Rectal smooth muscle tissue (tissue), 1 donor: ENCODE data around the gene KITLG.

Experiments
- H3K27ac ChIP-seq: one replicate; pipeline ENCODE4 v1.7.0; 2013; ENCODE audit warnings: low read depth, low read length, inconsistent platforms
- H3K27me3 ChIP-seq: one replicate; pipeline ENCODE4 v1.7.0; 2013; ENCODE audit warnings: low read length; ENCODE audit not compliant: control insufficient read depth, insufficient read depth
- H3K36me3 ChIP-seq: one replicate; pipeline ENCODE4 v1.7.0; 2013; ENCODE audit warnings: low read length; ENCODE audit not compliant: control insufficient read depth, insufficient read depth
- H3K4me1 ChIP-seq: one replicate; pipeline ENCODE4 v1.7.0; 2013; ENCODE audit warnings: low read length; ENCODE audit not compliant: control insufficient read depth, insufficient read depth
- H3K4me3 ChIP-seq: one replicate; pipeline ENCODE4 v1.7.0; 2013; ENCODE audit warnings: low read length
- H3K9ac ChIP-seq: one replicate; pipeline ENCODE4 v1.7.0; 2013; ENCODE audit warnings: low read length

Gene KITLG

DNA sequence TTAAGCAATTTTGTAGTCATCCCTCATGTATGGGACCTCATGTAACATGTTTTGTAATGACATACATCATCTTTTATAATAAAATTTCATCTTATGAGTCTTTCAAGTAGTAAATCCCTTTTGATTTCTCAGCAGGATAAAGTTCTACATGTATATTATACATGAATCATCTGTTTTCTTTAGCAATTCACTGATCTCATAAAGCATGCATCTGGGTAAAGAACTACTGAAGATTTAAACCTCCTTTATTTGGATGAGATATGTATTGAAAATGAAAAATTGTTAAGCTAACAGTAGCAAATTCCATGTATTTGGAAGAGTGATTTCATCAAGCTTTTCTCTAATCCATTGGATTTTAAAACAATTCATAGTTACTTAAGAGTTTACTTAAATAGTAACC, 126.9 kb downstream of the KITLG start:
- no peaks in the 10 kb centered on the region for H3K4me1 ChIP-seq
- no peaks in the 10 kb centered on the region for H3K36me3 ChIP-seq
- no peak overlapping the region for H3K27ac ChIP-seq
- H3K4me3 ChIP-seq, result no peak overlapping the region
- no peak overlapping the region for H3K9ac ChIP-seq
- no peaks in the 10 kb centered on the region for H3K27me3 ChIP-seq

DNA sequence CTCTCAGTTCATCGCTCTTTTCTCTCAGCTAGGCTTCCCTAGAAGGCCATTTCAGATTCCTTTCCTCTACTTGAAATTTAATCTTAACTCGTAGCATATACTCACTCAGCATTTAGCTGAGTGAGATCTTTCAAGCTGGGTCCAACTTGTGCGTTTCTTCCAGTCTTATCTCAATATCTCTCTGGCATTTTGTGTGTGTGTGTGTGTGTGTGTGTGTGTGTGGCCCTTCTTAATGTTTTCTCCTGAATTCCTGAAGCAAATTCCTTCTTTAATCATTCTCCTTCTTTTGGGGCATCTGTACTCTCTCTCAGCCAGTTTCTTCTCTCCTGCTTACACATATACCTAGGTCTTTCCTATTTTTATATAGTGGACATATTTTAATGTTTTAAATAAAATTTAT, 129.1 kb downstream of the KITLG start:
- Histone ChIP-seq H3K4me3 (no peak overlapping the region), H3K9ac (no peak overlapping the region), H3K27me3 (no peaks in the 10 kb centered on the region), H3K36me3 (no peaks in the 10 kb centered on the region), H3K27ac (no peak overlapping the region), H3K4me1 (no peaks in the 10 kb centered on the region)

DNA sequence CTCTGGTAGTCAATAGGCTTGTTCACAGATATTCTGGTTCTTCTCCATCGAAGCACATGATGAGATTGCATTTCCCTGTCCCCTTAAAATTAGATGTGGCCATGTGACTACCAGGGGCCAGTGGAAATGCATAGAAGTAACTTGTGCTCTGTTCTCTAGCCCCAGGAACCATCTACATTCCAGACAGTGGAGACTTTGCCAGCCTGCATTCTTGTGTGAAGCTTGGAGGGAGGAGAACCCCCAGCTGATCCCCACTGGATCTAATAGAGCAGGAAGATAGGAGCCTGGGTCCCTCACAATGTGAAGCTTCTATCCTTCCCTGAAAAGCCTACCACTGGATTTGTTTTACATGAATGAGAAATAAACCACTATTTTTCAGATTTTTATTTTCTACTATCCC, 130.1 kb downstream of the KITLG start:
- H3K27ac ChIP-seq, result no peak overlapping the region
- no peak overlapping the region for H3K9ac ChIP-seq
- H3K27me3 ChIP-seq, result no peaks in the 10 kb centered on the region
- no peak overlapping the region for H3K4me3 ChIP-seq
- H3K4me1 ChIP-seq, result no peaks in the 10 kb centered on the region
- H3K36me3 ChIP-seq, result no peaks in the 10 kb centered on the region

DNA sequence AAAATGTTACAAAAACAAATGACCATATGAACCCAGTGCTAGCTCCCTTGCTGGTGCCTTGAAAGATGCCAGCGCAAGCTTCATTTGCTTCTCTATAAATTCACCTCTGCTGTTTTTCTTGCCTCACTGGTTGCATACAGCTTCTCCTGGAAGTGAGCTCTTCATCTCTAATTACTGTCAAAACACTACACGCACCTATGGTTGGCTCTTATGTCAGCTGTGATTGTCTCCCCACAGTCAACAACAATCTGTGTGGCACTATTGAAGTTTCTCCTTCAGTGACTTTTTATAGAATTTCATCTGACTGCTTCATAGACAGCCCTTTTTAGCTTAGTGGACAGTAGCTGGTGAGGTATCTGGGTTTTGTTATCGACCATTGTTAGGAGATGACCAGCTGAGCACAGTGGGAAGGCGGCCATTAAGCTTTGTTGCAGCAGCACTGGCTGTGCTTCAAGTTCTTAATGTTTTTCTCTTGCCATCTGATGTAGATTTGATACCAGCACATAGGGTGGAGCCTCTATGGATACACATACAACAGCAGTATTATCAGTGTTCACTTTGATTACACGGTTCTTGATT, 131.8 kb downstream of the KITLG start:
- H3K9ac ChIP-seq, result no peak overlapping the region
- no peaks in the 10 kb centered on the region for H3K36me3 ChIP-seq
- H3K27me3 ChIP-seq, result no peaks in the 10 kb centered on the region
- H3K4me1 ChIP-seq, result no peaks in the 10 kb centered on the region
- H3K27ac ChIP-seq, result no peak overlapping the region
- no peak overlapping the region for H3K4me3 ChIP-seq

DNA sequence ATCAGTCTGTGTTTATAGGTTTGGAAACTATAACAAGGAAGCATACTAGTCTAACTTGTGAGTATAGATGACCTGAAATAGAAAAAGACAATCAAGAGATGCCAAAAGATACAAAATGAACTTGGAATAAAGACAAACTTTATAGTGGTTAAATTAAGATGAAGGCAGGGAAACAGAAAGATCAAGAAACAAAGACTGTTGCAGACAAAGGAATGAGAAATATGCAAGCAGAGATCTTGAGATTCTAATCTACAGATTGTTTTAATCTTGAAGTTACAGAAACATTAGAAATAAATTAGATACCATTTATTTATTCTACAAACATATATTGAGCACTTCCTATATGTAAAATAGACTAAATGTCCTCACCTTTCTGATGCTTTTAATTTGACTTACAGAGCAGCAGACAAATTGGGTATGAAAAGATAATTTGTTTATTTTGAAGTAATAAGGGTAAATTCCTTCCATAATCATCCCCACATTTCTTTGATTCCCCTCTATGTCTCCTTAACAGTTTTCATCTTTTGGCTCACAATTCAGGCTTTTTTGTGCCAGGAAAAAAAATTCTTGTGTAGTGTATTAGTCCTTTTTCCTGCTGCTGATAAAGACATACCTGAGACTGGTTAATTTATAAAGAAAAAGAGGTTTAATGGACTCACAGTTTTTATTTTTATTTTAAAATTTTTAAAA, 134.4 kb downstream of the KITLG start:
- Histone ChIP-seq H3K9ac (no peak overlapping the region), H3K4me3 (no peak overlapping the region), H3K27ac (no peak overlapping the region), H3K4me1 (no peaks in the 10 kb centered on the region), H3K27me3 (no peaks in the 10 kb centered on the region), H3K36me3 (no peaks in the 10 kb centered on the region)

DNA sequence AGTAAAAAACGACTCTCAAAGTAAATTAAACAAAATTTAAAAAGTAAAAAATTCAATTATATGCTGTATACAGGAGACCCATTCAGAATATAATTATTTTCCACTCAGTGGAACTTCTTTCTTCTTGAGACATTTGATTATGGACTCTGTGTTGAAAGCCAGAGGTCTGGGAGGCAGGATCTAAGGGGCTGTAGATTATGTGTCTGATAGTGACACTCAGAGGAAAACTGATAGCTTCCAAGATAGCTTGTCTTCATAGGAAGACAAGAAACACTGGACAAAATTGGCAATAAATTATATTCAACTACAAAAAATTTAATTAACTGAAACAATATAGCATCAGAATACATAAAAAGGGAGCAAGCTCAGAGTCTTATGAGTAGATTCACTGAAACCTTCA, 135.8 kb downstream of the KITLG start:
- Histone ChIP-seq H3K4me3 (no peak overlapping the region), H3K27ac (no peak overlapping the region), H3K9ac (no peak overlapping the region), H3K27me3 (no peaks in the 10 kb centered on the region), H3K36me3 (no peaks in the 10 kb centered on the region), H3K4me1 (no peaks in the 10 kb centered on the region)
